ENCODE data around the gene TOR2A. TPM values are rescaled to one million over a fixed set of nuclear protein-coding genes. Genes with fewer than 3 reads are reported as not detected.

Gene TOR2A
- total and polyA plus RNA-seq, 9 of the 15 experiments (the other 6 are each of a cell fraction or from before 2014, with no cell fraction given), result 0.80 to 25.9 (median 11.1) TPM

- FAIRE-seq (no peak), DNase-seq (ENCODE audit: extremely low read depth in 1 of 4, low spot score in 3 of 4) (no peak), ATAC-seq (no peak)
- in situ Hi-C loops (cut with MboI), result loop anchor here (10.0 kb wide), 1 partner anchor 135 kb away; no protein-coding TSS in a partner anchor
- CTCF ChIA-PET (ENCODE audit: low intra/inter-chr PET ratio), result no interaction called here
- peaks cover 4% of the 10 kb centered on the region; the same call in 2 of the 3 replicates for H3K79me2 ChIP-seq (ENCODE audit: control insufficient read depth, insufficient read depth, low read length)
- intact Hi-C loops (cut with micrococcal nuclease), result loop anchor here (10.0 kb wide), 1 partner anchor 305 kb away; no protein-coding TSS in a partner anchor
- H2AFZ ChIP-seq (ENCODE audit: low read depth, low read length), result no peak overlapping the region
- H3K9me1 ChIP-seq (ENCODE audit: control insufficient read depth, insufficient read depth, low read length), result no peaks in the 10 kb centered on the region
- BruUV-seq (replicated peaks), result no TSS peak
- WGBS (ENCODE audit: insufficient coverage, low coverage, missing lambda C conversion rate), result 42% methylated on average over 6 of the region's 9 CpGs
- H3K27ac ChIP-seq (ENCODE audit: extremely low read depth, low read depth, low read length), result no peak overlapping the region
- H4K20me1 ChIP-seq (replicated peaks; ENCODE audit: control insufficient read depth, insufficient read depth, low read length), result no peaks in the 10 kb centered on the region; the same call in 1 of the 2 replicates
- no peak overlapping the region for H3K4me2 ChIP-seq (ENCODE audit: insufficient read depth, low read length)
- H3K4me3 ChIP-seq, result no peak overlapping the region
- no peak overlapping the region for H3K9ac ChIP-seq (ENCODE audit: insufficient read depth in 1 of 2, low read depth in 2 of 2, low read length in 2 of 2)
- POLR2A ChIA-PET, result interaction anchor here (0.6 kb wide), 1 partner anchor 196 kb away, joined by 3 read pairs; no protein-coding TSS in a partner anchor
- H3K4me1 ChIP-seq (replicated peaks in 1 of 2; ENCODE audit: control insufficient read depth in 2 of 2, insufficient read depth in 2 of 2, low read length in 2 of 2), result peaks cover 7 to 41% of the 10 kb centered on the region in 2 experiments; a peak in 4 of 5 replicates
- no peaks in the 10 kb centered on the region for H3K36me3 ChIP-seq (ENCODE audit: control insufficient read depth, insufficient read depth, low read length)
- H3K27me3 ChIP-seq (ENCODE audit: control insufficient read depth in 2 of 2, insufficient read depth in 2 of 2, low read length in 2 of 2), result no peaks in the 10 kb centered on the region
- H3K9me3 ChIP-seq (replicated peaks; ENCODE audit: control insufficient read depth, insufficient read depth, low read depth, low read length), result no peaks in the 10 kb centered on the region
- TF ChIP-seq USF2 (CRISPR knock-in tag; IDR thresholded peaks at IDR 0.05), result no peak
- TF ChIP-seq YY1 (IDR thresholded peaks at IDR 0.05; ENCODE audit: borderline replicate concordance in 1 of 3, control insufficient read depth in 1 of 3, extremely low read depth in 1 of 3, insufficient read depth in 3 of 3, insufficient read length in 1 of 3, insufficient replicate concordance in 2 of 3, low read depth in 1 of 3, low read length in 2 of 3), result no peak
- TF ChIP-seq RBFOX2 (IDR thresholded peaks at IDR 0.05; ENCODE audit: low read depth, low read length), result no peak
- TF ChIP-seq TEAD1 (CRISPR knock-in tag; IDR thresholded peaks at IDR 0.05), result no peak
- TF ChIP-seq SUPT5H (IDR thresholded peaks at IDR 0.05), result no peak
- TF ChIP-seq TCFL5 (CRISPR knock-in tag; conservative IDR thresholded peaks at IDR 0.05), result no peak
- TF ChIP-seq HDAC8 (tag; IDR thresholded peaks at IDR 0.05), result no peak
- TF ChIP-seq CLOCK (CRISPR knock-in tag; IDR thresholded peaks at IDR 0.05; ENCODE audit: borderline replicate concordance), result no peak
- TF ChIP-seq ZNF282 (CRISPR knock-in tag; IDR thresholded peaks at IDR 0.05), result no peak
- TF ChIP-seq TCF15 (CRISPR knock-in tag; IDR thresholded peaks at IDR 0.05), result no peak
- no peak for TF ChIP-seq HINFP (tag; conservative IDR thresholded peaks at IDR 0.05; ENCODE audit: low read depth)
- TF ChIP-seq MAZ (CRISPR knock-in tag; conservative IDR thresholded peaks at IDR 0.05 in 1 of 2, IDR thresholded peaks at IDR 0.05 in 1 of 2), result no peak
- no peak for TF ChIP-seq ZFP36 (IDR thresholded peaks at IDR 0.05; ENCODE audit: low read depth, low read length, partially characterized antibody)
- no peak for TF ChIP-seq ZFX (CRISPR knock-in tag; IDR thresholded peaks at IDR 0.05)
- no peak for TF ChIP-seq U2AF1 (optimal IDR thresholded peaks at IDR 0.05; ENCODE audit: low read depth, low read length)
- TF ChIP-seq GABPA (tag; conservative IDR thresholded peaks at IDR 0.05; ENCODE audit: low read depth), result no peak
- TF ChIP-seq E2F3 (CRISPR knock-in tag; IDR thresholded peaks at IDR 0.05), result no peak
Measured at GRCh38 chr9:127730262-127730661, 4.8 kb downstream of the TOR2A start.
